Astrocyte of the cerebellum (primary cell): Measurements from ENCODE around the gene TICAM1.
"Not testable (repeated sequence)": the region's sequence is repeated elsewhere in the genome, so short reads cannot be mapped to it uniquely, and the experiment has no call there.

Experiments
- DNase-seq: peaks from one replicate; pipeline ENCODE4 v3.0.0-alpha.2; 2011; ENCODE audit warnings: low read depth
- H3K4me3 ChIP-seq: 2 replicates; pipeline ENCODE4 v1.5.1; 2011; ENCODE audit warnings: mild to moderate bottlenecking, low read depth, low read length, moderate library complexity
- CTCF ChIP-seq: IDR thresholded peaks from 2 replicates; pipeline ENCODE4 v1.5.1; 2012; ENCODE audit warnings: low read length, low read depth, moderate library complexity, mild to moderate bottlenecking; ENCODE audit errors: missing control alignments
- in situ Hi-C: cut with HindIII; loops from 2 replicates; pipeline ENCODE4 v1.10.0; 2017; ENCODE audit warnings: low sequenced_read_pairs

TICAM1 gene

DNA sequence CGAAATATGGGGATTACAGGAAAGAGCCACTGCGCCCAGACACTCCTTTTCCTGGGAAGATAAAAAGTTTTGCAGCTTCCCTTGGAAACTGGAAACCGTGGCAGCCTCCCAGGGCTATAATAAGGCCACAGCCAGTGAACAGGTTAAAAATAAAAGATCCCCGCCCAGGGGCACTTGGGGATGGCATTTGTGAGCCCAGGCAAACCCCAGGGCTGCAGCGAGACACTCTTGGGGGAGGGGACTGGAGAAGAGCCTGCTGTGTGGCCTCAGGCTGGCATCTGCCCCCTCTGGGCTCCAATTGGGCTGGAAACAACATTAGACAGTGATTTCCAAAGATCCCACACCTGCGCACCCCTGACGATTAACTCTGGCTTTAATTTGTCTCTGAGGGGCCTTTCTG, 28.8 kb downstream of the TICAM1 start:
- no peak for DNase-seq
- no peak for TF ChIP-seq CTCF
- no peak overlapping the region for H3K4me3 ChIP-seq
- in situ Hi-C loops: no loop called here

GRCh38 chr19:4801085-4801619, 30.4 kb downstream of the TICAM1 start:
- no peak for DNase-seq
- in situ Hi-C loops: no loop called here
- no peak for TF ChIP-seq CTCF
- H3K4me3 ChIP-seq: no peak overlapping the region

DNA sequence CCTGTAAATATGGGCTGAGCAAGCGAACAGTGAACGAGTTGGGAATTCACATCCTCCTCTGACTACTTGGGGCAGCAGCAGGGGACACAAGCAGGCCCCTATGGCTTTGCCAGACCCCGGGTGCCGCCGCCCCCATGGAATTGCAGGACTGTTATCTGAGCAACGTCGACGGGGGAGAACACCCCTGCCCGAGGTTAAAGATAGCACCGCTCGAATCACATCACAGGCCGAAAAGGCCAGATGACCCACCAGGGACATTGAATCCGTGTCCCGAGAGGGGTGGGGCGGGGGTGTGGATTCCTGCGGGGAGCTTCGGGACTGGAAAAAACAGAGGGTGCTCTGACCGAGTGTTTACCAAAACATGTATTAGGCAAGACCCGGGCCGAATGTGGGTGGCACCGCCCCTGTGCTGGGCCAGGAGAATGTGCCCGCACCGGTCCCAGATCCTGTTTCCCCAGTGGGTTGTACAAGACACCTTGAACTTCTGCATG, 30.9 kb downstream of the TICAM1 start:
- in situ Hi-C loops: no loop called here
- no peak for DNase-seq
- no peak overlapping the region for H3K4me3 ChIP-seq
- TF ChIP-seq CTCF: no peak

- no peak overlapping the region for H3K4me3 ChIP-seq
- in situ Hi-C loops: no loop called here
- no peak for DNase-seq
- no peak for TF ChIP-seq CTCF
Observed at GRCh38 chr19:4795400-4795799, 36.1 kb downstream of the TICAM1 start.

- in situ Hi-C loops: no loop called here
- no peak for TF ChIP-seq CTCF
- no peak for DNase-seq
- H3K4me3 ChIP-seq: no peak overlapping the region
Observed at GRCh38 chr19:4794971-4795370, 36.5 kb downstream of the TICAM1 start.

GRCh38 chr19:4793278-4793677, 38.2 kb downstream of the TICAM1 start:
- DNase-seq, in situ Hi-C loops, H3K4me3 ChIP-seq: not testable (repeated sequence)

- in situ Hi-C loops, DNase-seq: not testable (repeated sequence)
- H3K4me3 ChIP-seq: peak overlapping the region; percentile 70
Observed at GRCh38 chr19:4792866-4793195, 38.7 kb downstream of the TICAM1 start.

- in situ Hi-C loops: not testable (repeated sequence)
Observed at GRCh38 chr19:4792019-4792865, 39.3 kb downstream of the TICAM1 start.

More at GRCh38 chr19:4792019-4792865, 39.3 kb downstream of the TICAM1 start:
- not testable (repeated sequence) for DNase-seq
- peak overlapping the region; percentile 70 for H3K4me3 ChIP-seq
